ENCODE data around the gene TTC23.

The TTC23 gene

GRCh38 chr15:99267957-99268356 is 18.6 kb upstream of the TTC23 start:
- no peaks in the 10 kb centered on the region for H3K79me2 ChIP-seq (ENCODE audit: low read length)
- no peaks in the 10 kb centered on the region for H3K9me3 ChIP-seq (replicated peaks; ENCODE audit: insufficient read depth, low read length)
- no peaks in the 10 kb centered on the region for H3K36me3 ChIP-seq (replicated peaks; ENCODE audit: insufficient read depth, low read length)
- H3K4me1 ChIP-seq (ENCODE audit: low read length) = no peaks in the 10 kb centered on the region
- H3K4me2 ChIP-seq (ENCODE audit: low read depth, low read length) = no peak overlapping the region
- no peaks in the 10 kb centered on the region for H3K27me3 ChIP-seq (replicated peaks; ENCODE audit: insufficient read depth, low read length)
- DNase-seq = no peak
- H3K27ac ChIP-seq (ENCODE audit: low read length) = no peak overlapping the region
- no peak overlapping the region for H2AFZ ChIP-seq (ENCODE audit: low read length)
- H3K9ac ChIP-seq (ENCODE audit: low read length) = no peak overlapping the region
- no peaks in the 10 kb centered on the region for H3F3A ChIP-seq (ENCODE audit: insufficient read depth, low read length)
- H4K20me1 ChIP-seq (ENCODE audit: insufficient read depth, low read length) = no peaks in the 10 kb centered on the region
- H3K9me2 ChIP-seq (replicated peaks; ENCODE audit: insufficient read depth, low read length) = no peaks in the 10 kb centered on the region
- no peak overlapping the region for H3K4me3 ChIP-seq (ENCODE audit: low read length)
- no peak for TF ChIP-seq CTCF (IDR thresholded peaks at IDR 0.05; ENCODE audit: low read length)

GRCh38 chr15:99265541-99266070 is 16.2 kb upstream of the TTC23 start:
- Histone ChIP-seq H3K27me3 (replicated peaks; ENCODE audit: insufficient read depth, low read length) (no peaks in the 10 kb centered on the region), H3K36me3 (replicated peaks; ENCODE audit: insufficient read depth, low read length) (no peaks in the 10 kb centered on the region), H3F3A (ENCODE audit: insufficient read depth, low read length) (no peaks in the 10 kb centered on the region), H4K20me1 (ENCODE audit: insufficient read depth, low read length) (no peaks in the 10 kb centered on the region), H3K4me2 (ENCODE audit: low read depth, low read length) (no peak overlapping the region), H3K9ac (ENCODE audit: low read length) (no peak overlapping the region), H3K9me3 (replicated peaks; ENCODE audit: insufficient read depth, low read length) (no peaks in the 10 kb centered on the region), H3K79me2 (ENCODE audit: low read length) (no peaks in the 10 kb centered on the region), H3K4me1 (ENCODE audit: low read length) (no peaks in the 10 kb centered on the region), H2AFZ (ENCODE audit: low read length) (no peak overlapping the region), H3K4me3 (ENCODE audit: low read length) (no peak overlapping the region), H3K27ac (ENCODE audit: low read length) (no peak overlapping the region), H3K9me2 (replicated peaks; ENCODE audit: insufficient read depth, low read length) (no peaks in the 10 kb centered on the region)
- no peak for DNase-seq
- TF ChIP-seq EZH2phosphoT487 (IDR thresholded peaks at IDR 0.05; ENCODE audit: low read length) (no peak), CTCF (IDR thresholded peaks at IDR 0.05; ENCODE audit: low read length) (no peak), EZH2 (optimal IDR thresholded peaks at IDR 0.05; ENCODE audit: low read depth, low read length) (no peak)

- no peaks in the 10 kb centered on the region for H3K36me3 ChIP-seq (replicated peaks; ENCODE audit: insufficient read depth, low read length)
- no peak overlapping the region for H3K9ac ChIP-seq (ENCODE audit: low read length)
- no peaks in the 10 kb centered on the region for H3K4me1 ChIP-seq (ENCODE audit: low read length)
- no peaks in the 10 kb centered on the region for H3K9me2 ChIP-seq (replicated peaks; ENCODE audit: insufficient read depth, low read length)
- no peak overlapping the region for H3K4me2 ChIP-seq (ENCODE audit: low read depth, low read length)
- no peak for DNase-seq
- no peak overlapping the region for H3K27ac ChIP-seq (ENCODE audit: low read length)
- TF ChIP-seq CTCF (IDR thresholded peaks at IDR 0.05; ENCODE audit: low read length) (no peak), EZH2phosphoT487 (IDR thresholded peaks at IDR 0.05; ENCODE audit: low read length) (no peak), EZH2 (optimal IDR thresholded peaks at IDR 0.05; ENCODE audit: low read depth, low read length) (no peak)
- no peaks in the 10 kb centered on the region for H3K79me2 ChIP-seq (ENCODE audit: low read length)
- H2AFZ ChIP-seq (ENCODE audit: low read length) = no peak overlapping the region
- no peaks in the 10 kb centered on the region for H3K27me3 ChIP-seq (replicated peaks; ENCODE audit: insufficient read depth, low read length)
- no peak overlapping the region for H3K4me3 ChIP-seq (ENCODE audit: low read length)
- no peaks in the 10 kb centered on the region for H4K20me1 ChIP-seq (ENCODE audit: insufficient read depth, low read length)
- H3F3A ChIP-seq (ENCODE audit: insufficient read depth, low read length) = no peaks in the 10 kb centered on the region
- no peaks in the 10 kb centered on the region for H3K9me3 ChIP-seq (replicated peaks; ENCODE audit: insufficient read depth, low read length)
These were observed 14.7 kb upstream of the TTC23 start for GRCh38 chr15:99264125-99264524.

Data from MM.1S (cell line).